HG02798 (cell line): Measurements from ENCODE around the gene TBCA.

Experiments used
- ATAC-seq: cut with Tn5 transposase; IDR thresholded peaks from one replicate; pipeline ENCODE4 v1.9.1; 2021; ENCODE audit warnings: mild to moderate bottlenecking; ENCODE audit not compliant: unreplicated experiment, poor library complexity

Gene TBCA

GRCh38 chr5:77644371-77645157 is 131.6 kb downstream of the TBCA start:
- no peak for ATAC-seq

DNA sequence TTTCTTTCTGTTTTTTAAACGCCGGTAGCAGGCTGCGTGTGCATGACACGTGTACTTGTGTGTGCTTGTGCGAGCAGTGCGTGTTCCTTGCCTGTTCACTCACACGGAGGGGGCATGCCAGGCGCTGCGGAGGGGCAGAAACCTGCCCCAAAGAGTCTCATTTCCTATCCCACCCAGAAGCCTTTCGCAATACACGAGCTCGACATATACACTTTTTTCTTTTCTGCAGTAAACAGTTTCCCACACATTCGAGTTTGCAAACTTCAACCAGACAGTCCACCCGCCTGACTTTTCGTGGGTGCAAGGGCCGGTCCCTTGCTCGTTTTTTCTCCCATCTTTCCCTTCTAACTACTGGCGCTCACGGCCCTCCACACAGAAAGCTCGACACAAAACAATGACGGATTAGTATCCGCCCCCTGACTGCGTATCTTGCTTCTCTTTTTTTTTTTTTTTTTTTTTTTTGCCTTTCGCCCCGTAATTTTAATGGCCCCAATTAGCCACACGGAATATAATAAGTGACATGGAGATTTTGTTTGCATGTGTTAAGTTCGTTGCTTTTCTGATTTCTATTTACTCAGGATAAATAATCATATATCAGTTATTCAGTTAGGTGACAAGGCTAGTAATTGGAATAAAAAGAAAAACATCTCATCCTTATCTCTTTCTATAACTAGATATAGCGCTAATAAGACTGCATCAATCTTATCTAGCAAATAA is 132.3 kb downstream of the TBCA start:
- ATAC-seq, result no peak

DNA sequence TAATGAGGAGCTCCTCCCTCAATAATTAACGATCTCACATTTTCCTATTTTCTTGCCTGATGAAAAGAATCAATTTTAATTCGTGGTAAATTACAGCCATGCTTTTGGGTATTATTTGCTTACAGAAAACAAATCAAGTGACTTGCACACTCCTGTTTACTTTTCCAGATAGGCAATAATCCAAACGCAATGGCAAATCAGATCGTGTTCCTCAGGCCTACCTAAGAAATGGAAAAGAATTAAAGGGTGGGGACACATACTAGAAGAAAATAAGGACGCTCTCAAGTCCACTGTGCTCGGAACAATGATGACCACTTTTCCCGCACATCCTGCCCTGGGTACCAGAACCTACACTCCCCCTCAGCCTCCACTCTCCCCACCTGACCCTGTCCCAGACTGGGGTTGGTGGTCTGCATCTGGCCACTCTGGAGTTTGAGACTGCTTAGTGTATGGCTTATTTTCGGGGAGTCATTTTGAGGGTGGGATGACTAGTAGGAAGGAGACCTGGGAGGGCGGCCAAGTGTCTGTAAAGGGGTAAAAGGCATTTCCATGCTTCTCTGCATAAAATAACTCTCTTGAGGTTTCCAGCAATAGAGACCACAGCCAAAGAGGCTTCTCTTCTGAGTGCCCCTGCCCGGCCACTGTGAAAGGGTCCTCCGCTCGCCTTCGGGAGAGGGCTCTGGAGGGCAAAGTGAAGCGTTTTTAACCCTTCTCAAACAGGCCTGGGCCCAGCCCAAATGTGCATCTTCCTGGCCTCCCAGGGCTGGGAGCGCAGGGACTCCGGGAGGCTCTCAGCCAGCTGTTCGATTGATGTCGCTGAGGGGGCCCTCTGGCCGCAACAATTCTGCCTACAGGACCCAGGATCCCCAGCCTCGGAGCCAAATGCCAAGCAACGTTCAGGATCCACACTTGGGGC is 133.1 kb downstream of the TBCA start:
- ATAC-seq, result no peak

- no peak for ATAC-seq
Observed at GRCh38 chr5:77641963-77642737, 134.0 kb downstream of the TBCA start.

DNA sequence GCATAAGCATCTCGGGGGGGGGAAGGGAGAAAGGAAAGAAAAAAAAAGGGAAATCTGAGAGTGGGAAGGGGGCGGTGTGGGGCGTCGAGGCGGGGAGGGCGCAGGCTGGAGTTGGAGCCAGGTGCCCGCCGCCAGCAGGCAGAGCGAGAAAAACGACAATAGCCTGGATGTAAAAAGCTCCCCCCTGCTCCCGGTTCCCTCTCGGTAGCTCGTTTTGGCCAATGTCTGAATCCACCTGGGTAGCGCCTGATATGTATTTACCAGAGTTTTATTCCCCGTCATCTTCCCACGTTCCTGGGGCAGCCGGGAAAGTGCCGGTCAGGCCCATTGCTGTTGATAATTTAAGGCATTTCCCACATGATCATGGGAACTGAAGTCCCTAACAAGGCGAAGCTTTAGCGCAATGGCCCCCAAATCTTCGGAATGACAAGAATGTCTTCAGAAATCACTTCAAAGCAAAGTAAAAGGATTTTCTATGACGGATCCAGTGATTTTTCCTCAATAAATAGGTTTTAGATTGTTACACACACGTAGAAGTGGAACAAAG is 134.7 kb downstream of the TBCA start:
- no peak for ATAC-seq
